H9 (cell line): ENCODE data around the gene LRRC8B. TPM values are rescaled to one million over a fixed set of nuclear protein-coding genes. Genes with fewer than 3 reads are reported as not detected.

Experiments
- DNase-seq: peaks from one replicate; pipeline ENCODE4 v3.0.0-alpha.2; 2017
- H2AFZ ChIP-seq: one replicate; pipeline ENCODE4 v1.6.1; 2013; ENCODE audit warnings: mild to moderate bottlenecking, low read length, control low read depth, moderate library complexity
- H2AK5ac ChIP-seq: 2 replicates; pipeline ENCODE4 v1.6.1; 2013; ENCODE audit warnings: low read length, control low read depth, mixed read lengths; ENCODE audit not compliant: insufficient read length
- H2BK120ac ChIP-seq: one replicate; pipeline ENCODE4 v1.6.1; 2013; ENCODE audit warnings: low read depth, mild to moderate bottlenecking, low read length, control low read depth, inconsistent platforms; ENCODE audit not compliant: poor library complexity, severe bottlenecking
- H2BK12ac ChIP-seq: 2 replicates; pipeline ENCODE4 v1.6.1; 2013; ENCODE audit warnings: low read length, control low read depth, mixed read lengths, low read depth; ENCODE audit not compliant: insufficient read length
- H2BK15ac ChIP-seq: 2 replicates; pipeline ENCODE4 v1.6.1; 2013; ENCODE audit warnings: low read depth, low read length, control low read depth
- H2BK20ac ChIP-seq: one replicate; pipeline ENCODE4 v1.6.1; 2013; ENCODE audit warnings: low read depth, mild to moderate bottlenecking, low read length, control low read depth, inconsistent platforms; ENCODE audit not compliant: poor library complexity, severe bottlenecking
- H2BK5ac ChIP-seq: 2 replicates; pipeline ENCODE4 v1.6.1; 2013; ENCODE audit warnings: low read length, control low read depth, mixed read lengths; ENCODE audit not compliant: insufficient read length
- H3K14ac ChIP-seq: 2 replicates; pipeline ENCODE4 v1.6.1; 2013; ENCODE audit warnings: low read length, control low read depth; ENCODE audit not compliant: insufficient read depth
- H3K18ac ChIP-seq: 2 replicates; pipeline ENCODE4 v1.6.1; 2013; ENCODE audit warnings: low read depth, mild to moderate bottlenecking, mixed read lengths, low read length, control low read depth; ENCODE audit not compliant: insufficient read length
- H3K23ac ChIP-seq: 2 replicates; pipeline ENCODE4 v1.6.1; 2013; ENCODE audit warnings: low read length, control low read depth, mixed read lengths, low read depth; ENCODE audit not compliant: insufficient read length
- H3K23me2 ChIP-seq: 2 replicates; pipeline ENCODE4 v1.6.1; 2013; ENCODE audit warnings: low read depth, mild to moderate bottlenecking, mixed read lengths, low read length, control low read depth; ENCODE audit not compliant: insufficient read length, poor library complexity, severe bottlenecking
- H3K27ac ChIP-seq: 2 replicates; pipeline ENCODE4 v1.5.1; 2013; ENCODE audit warnings: low read length, control low read depth, mixed read lengths, low read depth; ENCODE audit not compliant: insufficient read length
- H3K27me3 ChIP-seq: 2 replicates; pipeline ENCODE4 v1.6.1; 2013; ENCODE audit warnings: low read length, control low read depth, inconsistent platforms; ENCODE audit not compliant: insufficient read depth
- H3K4ac ChIP-seq: 2 replicates; pipeline ENCODE4 v1.6.1; 2013; ENCODE audit warnings: low read depth, mild to moderate bottlenecking, control low read depth, inconsistent platforms, low read length, moderate library complexity
- H3K4me1 ChIP-seq: 2 replicates; pipeline ENCODE4 v1.6.1; 2013; ENCODE audit warnings: low read length, control low read depth, inconsistent platforms; ENCODE audit not compliant: insufficient read depth
- H3K4me2 ChIP-seq: 2 replicates; pipeline ENCODE4 v1.6.1; 2013; ENCODE audit warnings: low read length, control low read depth, mixed read lengths; ENCODE audit not compliant: insufficient read length, insufficient read depth
- H3K56ac ChIP-seq: 2 replicates; pipeline ENCODE4 v1.6.1; 2013; ENCODE audit warnings: low read depth, mild to moderate bottlenecking, mixed read lengths, low read length, control low read depth; ENCODE audit not compliant: insufficient read length
- H3K79me1 ChIP-seq: 2 replicates; pipeline ENCODE4 v1.6.1; 2013; ENCODE audit warnings: low read depth, mild to moderate bottlenecking, moderate library complexity, low read length, control low read depth, inconsistent platforms; ENCODE audit not compliant: insufficient read depth, poor library complexity, severe bottlenecking
- H3K79me2 ChIP-seq: 2 replicates; pipeline ENCODE4 v1.6.1; 2013; ENCODE audit warnings: low read length, control low read depth, inconsistent platforms; ENCODE audit not compliant: insufficient read depth
- H3K9ac ChIP-seq: 2 replicates; pipeline ENCODE4 v1.6.1; 2013; ENCODE audit warnings: low read length, control low read depth, mixed read lengths; ENCODE audit not compliant: insufficient read length; ENCODE audit errors: extremely low read depth
- H3K9me3 ChIP-seq: one replicate; pipeline ENCODE4 v1.6.1; 2013; ENCODE audit warnings: low read depth, low read length, inconsistent platforms; ENCODE audit not compliant: control insufficient read depth
- H3T11ph ChIP-seq: one replicate; pipeline ENCODE4 v1.6.1; 2013; ENCODE audit warnings: mild to moderate bottlenecking, low read length, control low read depth, inconsistent platforms
- H4K20me1 ChIP-seq: one replicate; pipeline ENCODE4 v1.6.1; 2013; ENCODE audit not compliant: control insufficient read depth, insufficient read length, insufficient read depth
- H4K5ac ChIP-seq: 2 replicates; pipeline ENCODE4 v1.6.1; 2013; ENCODE audit warnings: low read depth, mild to moderate bottlenecking, mixed read lengths, low read length, control low read depth; ENCODE audit not compliant: insufficient read length
- H4K8ac ChIP-seq: replicated peaks from 2 replicates; pipeline ENCODE4 v1.6.1; 2013; ENCODE audit warnings: low read length, control low read depth, mixed read lengths, low read depth; ENCODE audit not compliant: insufficient read length
- H4K91ac ChIP-seq: 2 replicates; pipeline ENCODE4 v1.6.1; 2013; ENCODE audit warnings: low read depth, mild to moderate bottlenecking, moderate library complexity, mixed read lengths, low read length, control low read depth; ENCODE audit not compliant: insufficient read length
- H3K27ac Mint-ChIP-seq, 3 experiments: 2 replicates in 2 of 3; 3 replicates in 1 of 3; pipeline ENCODE4 v1.8.0; 2020 to 2021; ENCODE audit warnings: mixed read lengths in 3 of 3, mild to moderate bottlenecking in 1 of 3, moderate library complexity in 1 of 3
- H3K27me3 Mint-ChIP-seq: 2 replicates; pipeline ENCODE4 v1.8.0; 2021; ENCODE audit warnings: low read depth, mild to moderate bottlenecking, moderate library complexity, mixed read lengths
- H3K36me3 Mint-ChIP-seq, 3 experiments: 2 replicates in 2 of 3; 3 replicates in 1 of 3; pipeline ENCODE4 v1.8.0; 2020 to 2021; ENCODE audit warnings: low read depth in 3 of 3, mixed read lengths in 3 of 3; ENCODE audit not compliant: insufficient read depth in 1 of 3
- H3K4me1 Mint-ChIP-seq, 2 experiments: 2 replicates each; pipeline ENCODE4 v1.8.0; 2020; ENCODE audit warnings: mixed read lengths in 2 of 2
- H3K4me3 Mint-ChIP-seq, 2 experiments: 2 replicates in 1 of 2; 3 replicates in 1 of 2; pipeline ENCODE4 v1.8.0; 2020 to 2021; ENCODE audit warnings: mild to moderate bottlenecking in 2 of 2, mixed read lengths in 2 of 2, moderate library complexity in 1 of 2
- H3K9me3 Mint-ChIP-seq, 2 experiments: 2 replicates in 1 of 2; 3 replicates in 1 of 2; pipeline ENCODE4 v1.8.0; 2020; ENCODE audit warnings: mild to moderate bottlenecking in 2 of 2, mixed read lengths in 2 of 2, moderate library complexity in 1 of 2
- WGBS: extraction: QIAGEN DNeasy Blood & Tissue Kit; methylation state at CpG from one replicate; pipeline ENCODE4 v1.1.7; 2013; ENCODE audit warnings: missing lambda C conversion rate, low lambda C conversion rate, mixed read lengths; ENCODE audit not compliant: insufficient read length; ENCODE audit errors: extremely low coverage; 5-methylcytosine and 5-hydroxymethylcytosine counted together
- total RNA-seq: library from RNA; stranded (reverse); gene quantifications from 2 replicates; pipeline ENCODE4 v1.2.1, GENCODE V29; 2021
- TF ChIP-seq, protein P1 (sequence below): fragments of 200-600 bp; sonication (generic); conservative IDR thresholded peaks from 3 replicates; pipeline ENCODE4 v1.8.0; 2021; ENCODE audit warnings: antibody characterized with exemption, mild to moderate bottlenecking

LRRC8B gene
- total RNA-seq, 1 experiment from 2014 or later, result 33.2 TPM

GRCh38 chr1:89475269-89475668 is 49.4 kb upstream of the LRRC8B start:
- H4K8ac ChIP-seq, result no peak overlapping the region
- H3K4me3 Mint-ChIP-seq, result no peak overlapping the region
- no peak overlapping the region for H3K4ac ChIP-seq
- H3K27me3 ChIP-seq, result no peaks in the 10 kb centered on the region
- H3K14ac ChIP-seq, result no peak overlapping the region
- H3K4me1 ChIP-seq, result no peaks in the 10 kb centered on the region
- WGBS, result no CpG with 5 or more reads among the region's 1 CpG
- H3K18ac ChIP-seq, result no peak overlapping the region
- no peak overlapping the region for H4K91ac ChIP-seq
- no peak overlapping the region for H3K9ac ChIP-seq
- H3K36me3 Mint-ChIP-seq, result peaks cover 6 to 15% (median 8%) of the 10 kb centered on the region in 3 experiments; a peak in 6 of 7 replicates
- no peaks in the 10 kb centered on the region; the same call in 1 of the 2 replicates for H3K27me3 Mint-ChIP-seq
- no peak overlapping the region for H3K4me2 ChIP-seq
- H3K9me3 Mint-ChIP-seq, result peaks cover 15 to 25% of the 10 kb centered on the region in 2 experiments
- H4K20me1 ChIP-seq, result no peaks in the 10 kb centered on the region
- H2BK15ac ChIP-seq, result no peak overlapping the region
- TF ChIP-seq, protein P1, sequence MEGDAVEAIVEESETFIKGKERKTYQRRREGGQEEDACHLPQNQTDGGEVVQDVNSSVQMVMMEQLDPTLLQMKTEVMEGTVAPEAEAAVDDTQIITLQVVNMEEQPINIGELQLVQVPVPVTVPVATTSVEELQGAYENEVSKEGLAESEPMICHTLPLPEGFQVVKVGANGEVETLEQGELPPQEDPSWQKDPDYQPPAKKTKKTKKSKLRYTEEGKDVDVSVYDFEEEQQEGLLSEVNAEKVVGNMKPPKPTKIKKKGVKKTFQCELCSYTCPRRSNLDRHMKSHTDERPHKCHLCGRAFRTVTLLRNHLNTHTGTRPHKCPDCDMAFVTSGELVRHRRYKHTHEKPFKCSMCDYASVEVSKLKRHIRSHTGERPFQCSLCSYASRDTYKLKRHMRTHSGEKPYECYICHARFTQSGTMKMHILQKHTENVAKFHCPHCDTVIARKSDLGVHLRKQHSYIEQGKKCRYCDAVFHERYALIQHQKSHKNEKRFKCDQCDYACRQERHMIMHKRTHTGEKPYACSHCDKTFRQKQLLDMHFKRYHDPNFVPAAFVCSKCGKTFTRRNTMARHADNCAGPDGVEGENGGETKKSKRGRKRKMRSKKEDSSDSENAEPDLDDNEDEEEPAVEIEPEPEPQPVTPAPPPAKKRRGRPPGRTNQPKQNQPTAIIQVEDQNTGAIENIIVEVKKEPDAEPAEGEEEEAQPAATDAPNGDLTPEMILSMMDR, result no peak
- no peak overlapping the region for H2BK12ac ChIP-seq
- no peak overlapping the region for H3K27ac ChIP-seq
- H2BK5ac ChIP-seq, result no peak overlapping the region
- H3T11ph ChIP-seq, result no peak overlapping the region
- no peak overlapping the region for H2BK20ac ChIP-seq
- no peaks in the 10 kb centered on the region for H3K79me1 ChIP-seq
- no peaks in the 10 kb centered on the region for H3K4me1 Mint-ChIP-seq
- H3K27ac Mint-ChIP-seq, result no peak overlapping the region
- no peak overlapping the region for H4K5ac ChIP-seq
- no peak overlapping the region for H3K56ac ChIP-seq
- H3K23ac ChIP-seq, result no peak overlapping the region
- H3K79me2 ChIP-seq, result no peaks in the 10 kb centered on the region
- no peak overlapping the region for H2AFZ ChIP-seq
- H2AK5ac ChIP-seq, result no peak overlapping the region
- no peaks in the 10 kb centered on the region for H3K23me2 ChIP-seq
- H2BK120ac ChIP-seq, result no peak overlapping the region
- no peaks in the 10 kb centered on the region for H3K9me3 ChIP-seq
- no peak for DNase-seq
